ENCODE results near the gene NKIRAS1.

Gene NKIRAS1

GRCh38 chr3:23916886-23917678 lies at the start of gene NKIRAS1, which contains the start of gene RPL15:
Gene NKIRAS1, minus strand, starts transcription at chr3:23916990. Its CDS starts 6,086 bp downstream, at chr3:23910904.
Gene RPL15, plus strand, starts transcription at chr3:23917132. Its CDS starts 728 bp downstream, at chr3:23917860.
- peak; percentile 89 for DNase-seq

- DNase-seq, result no peak
Observed at GRCh38 chr3:23966328-23966727, 49.5 kb upstream of the NKIRAS1 start.

- DNase-seq, result no peak
Observed at GRCh38 chr3:23964537-23965235, 47.9 kb upstream of the NKIRAS1 start.

- DNase-seq, result no peak
Observed at GRCh38 chr3:23961913-23962312, 45.1 kb upstream of the NKIRAS1 start.

GRCh38 chr3:23961066-23961465 lies 44.3 kb upstream of the NKIRAS1 start:
- DNase-seq, result no peak

GRCh38 chr3:23960649-23961048 lies 43.9 kb upstream of the NKIRAS1 start:
- DNase-seq, result peak; percentile 26

- no peak for DNase-seq
Observed at GRCh38 chr3:23959135-23959900, 42.5 kb upstream of the NKIRAS1 start.

GRCh38 chr3:23956701-23957100 lies 39.9 kb upstream of the NKIRAS1 start:
- no peak for DNase-seq

- no peak for DNase-seq
Observed at GRCh38 chr3:23954144-23954543, 37.4 kb upstream of the NKIRAS1 start.

- DNase-seq, result no peak
Observed at GRCh38 chr3:23953523-23953922, 36.7 kb upstream of the NKIRAS1 start.

- no peak for DNase-seq
Observed at GRCh38 chr3:23952646-23953045, 35.9 kb upstream of the NKIRAS1 start.

GRCh38 chr3:23950293-23950692 lies 33.5 kb upstream of the NKIRAS1 start:
- no peak for DNase-seq

GRCh38 chr3:23949784-23950183 lies 33.0 kb upstream of the NKIRAS1 start:
- DNase-seq, result no peak

GRCh38 chr3:23948761-23949160 lies 32.0 kb upstream of the NKIRAS1 start:
- no peak for DNase-seq

GRCh38 chr3:23945913-23946687 lies 29.3 kb upstream of the NKIRAS1 start:
- peak; percentile 82 for DNase-seq

GRCh38 chr3:23945663-23945912 lies 28.8 kb upstream of the NKIRAS1 start:
- DNase-seq, result no peak

GRCh38 chr3:23944861-23945662 lies 28.3 kb upstream of the NKIRAS1 start, which contains the start of gene NR1D2:
Gene NR1D2, plus strand, starts transcription at chr3:23945286. Its CDS starts 293 bp downstream, at chr3:23945579.
- peak; percentile 31 for DNase-seq

- DNase-seq, result no peak
Observed at GRCh38 chr3:23944007-23944783, 27.4 kb upstream of the NKIRAS1 start.

GRCh38 chr3:23942546-23942945 lies 25.8 kb upstream of the NKIRAS1 start:
- no peak for DNase-seq

GRCh38 chr3:23941440-23941839 lies 24.6 kb upstream of the NKIRAS1 start:
- DNase-seq, result no peak

- no peak for DNase-seq
Observed at GRCh38 chr3:23940775-23941174, 24.0 kb upstream of the NKIRAS1 start.

Data from NCI-H1105 (cell line).